Stimulated activated CD8-positive, alpha-beta memory T cell treated with anti-CD3 and anti-CD28 coated beads, Interleukin-15, amount 100 ng/mL, for 4 hours (primary cell): Measurements from ENCODE around the gene CNTNAP3B.
"Not testable (repeated sequence)": the region's sequence is repeated elsewhere in the genome, so short reads cannot be mapped to it uniquely, and the experiment has no call there.

Experiments
- DNase-seq, 2 donors: peaks; one replicate each; pipeline ENCODE4 v3.0.0-alpha.2; 2020; ENCODE audit warnings: low read depth in 2 of 2

CNTNAP3B gene

GRCh38 chr9:42129073-42129729 lies at the start of gene CNTNAP3B:
Gene CNTNAP3B (minus strand): TSS chr9:42129426. CDS start chr9:42129094, 332 bp downstream.
- not testable (repeated sequence) for DNase-seq

GRCh38 chr9:42160299-42160698 lies 31.1 kb upstream of the CNTNAP3B start:
- DNase-seq = not testable (repeated sequence)

- DNase-seq = not testable (repeated sequence)
These were observed 2.0 kb downstream of the CNTNAP3B start for GRCh38 chr9:42127056-42127841.

- DNase-seq = not testable (repeated sequence)
These were observed 8.2 kb downstream of the CNTNAP3B start for GRCh38 chr9:42121007-42121406.

GRCh38 chr9:42095929-42096328 lies 33.3 kb downstream of the CNTNAP3B start:
- DNase-seq = not testable (repeated sequence)

GRCh38 chr9:42084559-42084952 lies 44.7 kb downstream of the CNTNAP3B start:
- DNase-seq = not testable (repeated sequence)

- not testable (repeated sequence) for DNase-seq
These were observed 45.2 kb downstream of the CNTNAP3B start for GRCh38 chr9:42083877-42084558.

- DNase-seq = not testable (repeated sequence)
These were observed 48.9 kb downstream of the CNTNAP3B start for GRCh38 chr9:42080376-42080775.

GRCh38 chr9:42074868-42075267 lies 54.4 kb downstream of the CNTNAP3B start:
- not testable (repeated sequence) for DNase-seq

- DNase-seq = not testable (repeated sequence)
These were observed 58.2 kb downstream of the CNTNAP3B start for GRCh38 chr9:42071026-42071425.

GRCh38 chr9:42070035-42070799 lies 59.0 kb downstream of the CNTNAP3B start:
- DNase-seq = not testable (repeated sequence)

- not testable (repeated sequence) for DNase-seq
These were observed 75.4 kb downstream of the CNTNAP3B start for GRCh38 chr9:42053874-42054273.

- not testable (repeated sequence) for DNase-seq
These were observed 78.5 kb downstream of the CNTNAP3B start for GRCh38 chr9:42050701-42051100.

GRCh38 chr9:42044422-42045010 lies 84.7 kb downstream of the CNTNAP3B start:
- DNase-seq = not testable (repeated sequence)

GRCh38 chr9:42033541-42033940 lies 95.7 kb downstream of the CNTNAP3B start:
- not testable (repeated sequence) for DNase-seq

GRCh38 chr9:42020639-42021038 lies 108.6 kb downstream of the CNTNAP3B start:
- not testable (repeated sequence) for DNase-seq

GRCh38 chr9:42018220-42018922 lies 110.9 kb downstream of the CNTNAP3B start:
- DNase-seq = not testable (repeated sequence)

- DNase-seq = not testable (repeated sequence)
These were observed 114.9 kb downstream of the CNTNAP3B start for GRCh38 chr9:42014317-42014716.

- not testable (repeated sequence) for DNase-seq
These were observed 137.6 kb downstream of the CNTNAP3B start for GRCh38 chr9:41991607-41992006.

GRCh38 chr9:41980271-41980670 lies 149.0 kb downstream of the CNTNAP3B start:
- not testable (repeated sequence) for DNase-seq
